ENCODE measurements around the gene NRIP1.

Gene NRIP1

DNA sequence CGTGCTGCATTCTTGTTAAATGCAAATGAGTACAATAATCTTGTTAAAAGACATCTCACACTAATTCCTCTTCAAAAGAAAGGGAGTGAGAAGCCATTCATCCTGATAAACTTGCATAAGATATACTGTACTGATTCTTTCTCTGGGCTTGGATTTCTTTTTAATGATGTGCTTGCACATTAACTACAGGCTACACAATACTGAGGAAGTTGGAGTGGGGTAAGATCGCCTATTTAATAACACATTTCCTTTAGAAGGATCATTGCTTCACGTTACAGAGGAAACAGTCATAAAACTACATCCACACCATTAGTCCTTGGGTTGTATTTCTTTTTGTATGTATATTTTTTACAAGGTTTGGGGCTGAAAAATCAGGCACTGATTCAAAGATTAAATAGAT, 36.6 kb downstream of the NRIP1 start:
- no peaks in the 10 kb centered on the region for H3K9me3 ChIP-seq (replicated peaks; ENCODE audit: insufficient read depth, low read length)
- no peaks in the 10 kb centered on the region for H4K20me1 ChIP-seq (ENCODE audit: insufficient read depth, low read length)
- no peaks in the 10 kb centered on the region for H3K4me1 ChIP-seq (ENCODE audit: low read length)
- H3F3A ChIP-seq (ENCODE audit: insufficient read depth, low read length): no peaks in the 10 kb centered on the region
- no peak overlapping the region for H3K27ac ChIP-seq (ENCODE audit: low read length)
- no peak overlapping the region for H3K4me2 ChIP-seq (ENCODE audit: low read depth, low read length)
- H3K9me2 ChIP-seq (replicated peaks; ENCODE audit: insufficient read depth, low read length): no peaks in the 10 kb centered on the region
- H3K79me2 ChIP-seq (ENCODE audit: low read length): no peaks in the 10 kb centered on the region
- DNase-seq: no peak
- TF ChIP-seq, protein P1, sequence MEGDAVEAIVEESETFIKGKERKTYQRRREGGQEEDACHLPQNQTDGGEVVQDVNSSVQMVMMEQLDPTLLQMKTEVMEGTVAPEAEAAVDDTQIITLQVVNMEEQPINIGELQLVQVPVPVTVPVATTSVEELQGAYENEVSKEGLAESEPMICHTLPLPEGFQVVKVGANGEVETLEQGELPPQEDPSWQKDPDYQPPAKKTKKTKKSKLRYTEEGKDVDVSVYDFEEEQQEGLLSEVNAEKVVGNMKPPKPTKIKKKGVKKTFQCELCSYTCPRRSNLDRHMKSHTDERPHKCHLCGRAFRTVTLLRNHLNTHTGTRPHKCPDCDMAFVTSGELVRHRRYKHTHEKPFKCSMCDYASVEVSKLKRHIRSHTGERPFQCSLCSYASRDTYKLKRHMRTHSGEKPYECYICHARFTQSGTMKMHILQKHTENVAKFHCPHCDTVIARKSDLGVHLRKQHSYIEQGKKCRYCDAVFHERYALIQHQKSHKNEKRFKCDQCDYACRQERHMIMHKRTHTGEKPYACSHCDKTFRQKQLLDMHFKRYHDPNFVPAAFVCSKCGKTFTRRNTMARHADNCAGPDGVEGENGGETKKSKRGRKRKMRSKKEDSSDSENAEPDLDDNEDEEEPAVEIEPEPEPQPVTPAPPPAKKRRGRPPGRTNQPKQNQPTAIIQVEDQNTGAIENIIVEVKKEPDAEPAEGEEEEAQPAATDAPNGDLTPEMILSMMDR (IDR thresholded peaks at IDR 0.05; ENCODE audit: low read length): no peak
- TF ChIP-seq EZH2 (optimal IDR thresholded peaks at IDR 0.05; ENCODE audit: low read depth, low read length): no peak
- TF ChIP-seq EZH2phosphoT487 (IDR thresholded peaks at IDR 0.05; ENCODE audit: low read length): no peak
- no peak overlapping the region for H3K4me3 ChIP-seq (ENCODE audit: low read length)
- no peaks in the 10 kb centered on the region for H3K27me3 ChIP-seq (replicated peaks; ENCODE audit: insufficient read depth, low read length)
- H3K36me3 ChIP-seq (replicated peaks; ENCODE audit: insufficient read depth, low read length): no peaks in the 10 kb centered on the region
- no peak overlapping the region for H2AFZ ChIP-seq (ENCODE audit: low read length)
- H3K9ac ChIP-seq (ENCODE audit: low read length): no peak overlapping the region

DNA sequence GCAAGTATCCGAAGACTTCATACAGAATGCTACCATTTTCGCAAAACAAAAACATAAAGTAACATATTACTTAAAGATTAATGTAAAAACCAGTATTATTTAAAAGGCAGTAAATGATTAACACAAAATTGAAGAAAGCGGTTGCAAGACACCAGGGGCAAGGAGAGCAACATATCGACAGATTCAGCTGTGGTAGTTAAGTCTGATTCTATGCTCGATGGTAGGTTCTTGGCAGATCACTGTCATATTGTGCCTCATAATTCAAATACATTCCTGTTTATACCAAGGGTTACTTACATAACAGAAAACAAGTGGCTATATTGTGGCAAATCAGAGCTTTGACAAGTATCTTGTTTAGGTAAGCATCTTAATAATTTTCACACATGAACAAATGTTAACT, 37.7 kb downstream of the NRIP1 start:
- Histone ChIP-seq H3K27ac (ENCODE audit: low read length) (no peak overlapping the region), H2AFZ (ENCODE audit: low read length) (no peak overlapping the region), H3K4me1 (ENCODE audit: low read length) (no peaks in the 10 kb centered on the region), H3K4me2 (ENCODE audit: low read depth, low read length) (no peak overlapping the region), H3K4me3 (ENCODE audit: low read length) (no peak overlapping the region), H3F3A (ENCODE audit: insufficient read depth, low read length) (no peaks in the 10 kb centered on the region), H3K9me2 (replicated peaks; ENCODE audit: insufficient read depth, low read length) (no peaks in the 10 kb centered on the region), H3K9me3 (replicated peaks; ENCODE audit: insufficient read depth, low read length) (no peaks in the 10 kb centered on the region), H3K36me3 (replicated peaks; ENCODE audit: insufficient read depth, low read length) (no peaks in the 10 kb centered on the region), H3K9ac (ENCODE audit: low read length) (no peak overlapping the region), H4K20me1 (ENCODE audit: insufficient read depth, low read length) (no peaks in the 10 kb centered on the region), H3K79me2 (ENCODE audit: low read length) (no peaks in the 10 kb centered on the region), H3K27me3 (replicated peaks; ENCODE audit: insufficient read depth, low read length) (no peaks in the 10 kb centered on the region)
- TF ChIP-seq EZH2 (optimal IDR thresholded peaks at IDR 0.05; ENCODE audit: low read depth, low read length) (no peak), EZH2phosphoT487 (IDR thresholded peaks at IDR 0.05; ENCODE audit: low read length) (no peak)
- TF ChIP-seq, protein P1 (IDR thresholded peaks at IDR 0.05; ENCODE audit: low read length): no peak
- DNase-seq: no peak

DNA sequence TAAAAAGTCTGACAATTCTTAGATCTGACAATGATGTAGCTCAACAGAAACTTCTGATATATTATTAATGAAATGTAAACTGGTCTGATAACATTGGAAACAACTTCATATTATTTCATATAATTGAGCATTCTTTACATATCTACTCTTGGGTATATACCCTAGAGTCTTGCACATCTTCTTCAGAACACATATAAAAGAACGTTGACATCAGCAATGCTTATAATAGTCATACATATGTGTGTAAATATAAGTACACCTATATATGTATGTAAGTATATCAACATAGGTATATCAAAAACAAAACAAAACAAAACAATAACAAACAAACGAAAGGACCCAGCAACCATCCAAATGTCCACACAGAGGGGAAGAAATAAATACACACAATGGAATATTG, 38.4 kb downstream of the NRIP1 start:
- Histone ChIP-seq H3K4me3 (ENCODE audit: low read length) (no peak overlapping the region), H3K9me3 (replicated peaks; ENCODE audit: insufficient read depth, low read length) (no peaks in the 10 kb centered on the region), H3K4me1 (ENCODE audit: low read length) (no peaks in the 10 kb centered on the region), H4K20me1 (ENCODE audit: insufficient read depth, low read length) (no peaks in the 10 kb centered on the region), H3K36me3 (replicated peaks; ENCODE audit: insufficient read depth, low read length) (no peaks in the 10 kb centered on the region), H3K9ac (ENCODE audit: low read length) (no peak overlapping the region), H2AFZ (ENCODE audit: low read length) (no peak overlapping the region), H3K9me2 (replicated peaks; ENCODE audit: insufficient read depth, low read length) (no peaks in the 10 kb centered on the region), H3K4me2 (ENCODE audit: low read depth, low read length) (no peak overlapping the region), H3F3A (ENCODE audit: insufficient read depth, low read length) (no peaks in the 10 kb centered on the region), H3K27me3 (replicated peaks; ENCODE audit: insufficient read depth, low read length) (no peaks in the 10 kb centered on the region), H3K27ac (ENCODE audit: low read length) (no peak overlapping the region), H3K79me2 (ENCODE audit: low read length) (no peaks in the 10 kb centered on the region)
- DNase-seq: no peak
- TF ChIP-seq EZH2 (optimal IDR thresholded peaks at IDR 0.05; ENCODE audit: low read depth, low read length) (no peak), EZH2phosphoT487 (IDR thresholded peaks at IDR 0.05; ENCODE audit: low read length) (no peak)
- TF ChIP-seq, protein P1 (IDR thresholded peaks at IDR 0.05; ENCODE audit: low read length): no peak
